ENCODE data around the gene OR4Q2. TPM values are rescaled to one million over a fixed set of nuclear protein-coding genes. Genes with fewer than 3 reads are reported as not detected.
"Not testable (repeated sequence)": the region's sequence is repeated elsewhere in the genome, so short reads cannot be mapped to it uniquely, and the experiment has no call there.

The OR4Q2 gene
- not detected in 2 replicates for total RNA-seq (2014; rRNA removed; shearing (Covaris generic))

- DNase-seq (ENCODE audit: low spot score): no peak
Measured at GRCh38 chr14:20001863-20002262, at the start of gene OR4Q2. OR4Q2 (plus strand) TSS chr14:20002163.

- DNase-seq (ENCODE audit: low spot score): not testable (repeated sequence)
Measured at GRCh38 chr14:19969735-19970134, 32.2 kb upstream of the OR4Q2 start.

GRCh38 chr14:19974844-19975243 lies 27.1 kb upstream of the OR4Q2 start:
- no peak for DNase-seq (ENCODE audit: low spot score)

GRCh38 chr14:19975291-19975690 lies 26.7 kb upstream of the OR4Q2 start, which contains the start of gene OR4K15:
OR4K15 (plus strand) TSS chr14:19975591; CDS start chr14:19975591, 0 bp downstream.
- DNase-seq (ENCODE audit: low spot score): no peak

GRCh38 chr14:19993438-19993837 lies 8.5 kb upstream of the OR4Q2 start:
- no peak for DNase-seq (ENCODE audit: low spot score)

- DNase-seq (ENCODE audit: low spot score): no peak
Measured at GRCh38 chr14:20002319-20002718, 356 bp downstream of the OR4Q2 start.

GRCh38 chr14:20008156-20008555 lies 6.2 kb downstream of the OR4Q2 start:
- no peak for DNase-seq (ENCODE audit: low spot score)

GRCh38 chr14:20019257-20019865 lies 17.4 kb downstream of the OR4Q2 start, which contains the start of gene OR4K14:
OR4K14 (minus strand) TSS chr14:20019307; CDS start chr14:20015193, 4,114 bp downstream.
- DNase-seq (ENCODE audit: low spot score): no peak

- no peak for DNase-seq (ENCODE audit: low spot score)
Measured at GRCh38 chr14:20031058-20031457, 29.1 kb downstream of the OR4Q2 start.

GRCh38 chr14:20035449-20035848 lies 33.5 kb downstream of the OR4Q2 start:
- no peak for DNase-seq (ENCODE audit: low spot score)

GRCh38 chr14:20035938-20036337 lies 34.0 kb downstream of the OR4Q2 start, which contains the start of gene OR4K13:
OR4K13 (minus strand) TSS chr14:20036038; CDS start chr14:20034758, 1,280 bp downstream.
- no peak for DNase-seq (ENCODE audit: low spot score)

- DNase-seq (ENCODE audit: low spot score): no peak
Measured at GRCh38 chr14:20044243-20044642, 42.3 kb downstream of the OR4Q2 start.

- DNase-seq (ENCODE audit: low spot score): no peak
Measured at GRCh38 chr14:20048202-20048601, 46.2 kb downstream of the OR4Q2 start.

Other genes with a start within 250 kb of the OR4Q2 start
- gene OR4M1, start 228.7 kb upstream of the OR4Q2 start, total RNA-seq (2014; rRNA removed; shearing (Covaris generic)): not detected in 2 replicates
- gene OR4N2, start 198.4 kb upstream of the OR4Q2 start, total RNA-seq (2014; rRNA removed; shearing (Covaris generic)): not detected in 2 replicates
- not detected in 2 replicates for gene OR4K2, start 127.0 kb upstream of the OR4Q2 start, total RNA-seq (2014; rRNA removed; shearing (Covaris generic))
- gene OR4K5, start 81.6 kb upstream of the OR4Q2 start, total RNA-seq (2014; rRNA removed; shearing (Covaris generic)): not detected in 2 replicates
- gene OR4K1, start 71.2 kb upstream of the OR4Q2 start, total RNA-seq (2014; rRNA removed; shearing (Covaris generic)): not detected in 2 replicates
- gene OR4K15, start 26.6 kb upstream of the OR4Q2 start, total RNA-seq (2014; rRNA removed; shearing (Covaris generic)): not detected in 2 replicates
- gene OR4K14, start 17.1 kb downstream of the OR4Q2 start, total RNA-seq (2014; rRNA removed; shearing (Covaris generic)): not detected in 2 replicates
- gene OR4K13, start 33.9 kb downstream of the OR4Q2 start, total RNA-seq (2014; rRNA removed; shearing (Covaris generic)): not detected in 2 replicates
- gene OR4L1, start 57.9 kb downstream of the OR4Q2 start, total RNA-seq (2014; rRNA removed; shearing (Covaris generic)): not detected in 2 replicates
- gene OR4K17, start 108.6 kb downstream of the OR4Q2 start, total RNA-seq (2014; rRNA removed; shearing (Covaris generic)): not detected in 2 replicates
- gene OR4N5, start 136.7 kb downstream of the OR4Q2 start, total RNA-seq (2014; rRNA removed; shearing (Covaris generic)): not detected in 2 replicates
- gene OR11G2, start 188.7 kb downstream of the OR4Q2 start, total RNA-seq (2014; rRNA removed; shearing (Covaris generic)): not detected in 2 replicates
- gene OR11H6, start 221.5 kb downstream of the OR4Q2 start, total RNA-seq (2014; rRNA removed; shearing (Covaris generic)): not detected in 2 replicates
- not detected in 2 replicates for gene OR11H7, start 226.8 kb downstream of the OR4Q2 start, total RNA-seq (2014; rRNA removed; shearing (Covaris generic))
- gene OR11H4, start 237.1 kb downstream of the OR4Q2 start, total RNA-seq (2014; rRNA removed; shearing (Covaris generic)): not detected in 2 replicates

Data from HT-29 (cell line).